Thymus (tissue), 11 donors: ENCODE results near the gene AGAP3. TPM values are rescaled to one million over a fixed set of nuclear protein-coding genes. Genes with fewer than 3 reads are reported as not detected.

Experiments
- DNase-seq, 9 donors: peaks; one replicate each; pipeline ENCODE4 v3.0.0-alpha.2; 2013; ENCODE audit warnings: low spot score in 9 of 9, low read depth in 6 of 9, missing footprints in 1 of 9
- H3K27ac ChIP-seq, 2 donors: one replicate each; pipeline ENCODE4 v1.5.1; 2013; ENCODE audit warnings: control low read depth in 1 of 2, low read depth in 1 of 2, low read length in 1 of 2, mild to moderate bottlenecking in 1 of 2, moderate library complexity in 1 of 2
- H3K27me3 ChIP-seq, 2 donors: one replicate each; pipeline ENCODE4 v1.5.1; 2013; ENCODE audit warnings: low read length in 1 of 2; ENCODE audit not compliant: control insufficient read depth in 2 of 2, insufficient read depth in 1 of 2
- H3K36me3 ChIP-seq, 2 donors: one replicate each; pipeline ENCODE4 v1.5.1; 2013; ENCODE audit warnings: low read length in 1 of 2, mild to moderate bottlenecking in 1 of 2, moderate library complexity in 1 of 2; ENCODE audit not compliant: control insufficient read depth in 2 of 2, insufficient read depth in 2 of 2
- H3K4me1 ChIP-seq, 2 donors: one replicate each; pipeline ENCODE4 v1.5.1; 2013; ENCODE audit warnings: low read length in 2 of 2; ENCODE audit not compliant: control insufficient read depth in 2 of 2, insufficient read depth in 2 of 2
- H3K4me3 ChIP-seq, 2 donors: one replicate each; pipeline ENCODE4 v1.5.1; 2013; ENCODE audit warnings: low read length in 2 of 2, control low read depth in 1 of 2, mild to moderate bottlenecking in 1 of 2
- H3K9me3 ChIP-seq, 2 donors: one replicate each; pipeline ENCODE4 v1.5.1; 2013; ENCODE audit warnings: low read length in 1 of 2, mild to moderate bottlenecking in 1 of 2; ENCODE audit not compliant: control insufficient read depth in 2 of 2, insufficient read depth in 1 of 2
- WGBS: extraction: QIAGEN DNeasy Blood & Tissue Kit; methylation state at CpG from one replicate; pipeline ENCODE4 v1.1.7; 2013; 5-methylcytosine and 5-hydroxymethylcytosine counted together
- polyA plus RNA-seq: library from polyadenylated mRNA; stranded (reverse); fragments of 200-250 nt; gene quantifications from one replicate; pipeline ENCODE4 v1.2.3, GENCODE V29; 2013
- total RNA-seq: library from RNA; stranded (reverse); fragments of 120-200 nt; gene quantifications from one replicate; pipeline ENCODE4 v1.2.4, GENCODE V29; 2013
- donor health status: healthy.

The AGAP3 gene
- total and polyA plus RNA-seq, 2 donors: 8.2 to 43.2 TPM

DNA sequence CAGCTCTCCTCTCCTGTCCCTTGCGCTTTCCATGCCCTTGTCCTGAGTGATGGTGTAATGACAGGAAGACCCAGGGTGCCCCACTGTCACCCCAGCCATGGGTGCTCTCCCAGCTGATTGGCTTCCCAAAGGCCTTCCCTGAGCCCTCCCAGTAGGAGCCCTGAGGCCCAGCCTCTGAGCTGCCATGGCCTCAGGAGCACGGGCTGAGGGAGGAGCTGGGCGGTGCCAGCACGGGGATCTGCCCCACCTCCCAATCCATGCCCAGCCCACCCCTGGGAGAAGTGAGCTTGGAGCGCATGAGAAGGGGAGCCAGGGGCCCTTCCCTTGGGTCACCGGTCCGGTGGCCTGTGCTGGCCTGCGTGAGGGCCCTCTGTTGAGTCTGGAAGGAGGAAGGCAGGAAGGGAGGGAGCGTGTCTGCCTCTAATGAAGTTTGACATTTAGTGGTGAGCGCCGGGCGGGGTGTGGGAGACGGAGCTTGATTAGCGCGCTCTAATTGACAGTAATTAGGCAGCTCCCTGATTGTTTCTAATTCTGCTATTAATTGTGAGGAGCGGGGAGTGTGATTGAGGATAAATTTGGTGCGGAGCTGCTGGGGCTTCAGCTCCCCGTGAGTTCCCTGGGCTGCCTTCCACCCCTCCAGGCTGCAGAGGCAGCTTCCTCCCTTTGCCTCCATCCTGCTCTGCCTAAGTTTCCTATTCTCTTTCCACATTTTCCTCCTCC, 53.0 kb downstream of the AGAP3 start:
- no peaks in the 10 kb centered on the region for H3K4me1 ChIP-seq
- WGBS: 96% methylated on average over 18 of the region's 18 CpGs
- peaks cover 0 to 2% of the 10 kb centered on the region in 2 donors for H3K27me3 ChIP-seq
- peaks cover 0 to 4% of the 10 kb centered on the region in 2 donors for H3K36me3 ChIP-seq
- no peaks in the 10 kb centered on the region for H3K9me3 ChIP-seq
- DNase-seq: no peak
- H3K27ac ChIP-seq: no peak overlapping the region
- H3K4me3 ChIP-seq: no peak overlapping the region

DNA sequence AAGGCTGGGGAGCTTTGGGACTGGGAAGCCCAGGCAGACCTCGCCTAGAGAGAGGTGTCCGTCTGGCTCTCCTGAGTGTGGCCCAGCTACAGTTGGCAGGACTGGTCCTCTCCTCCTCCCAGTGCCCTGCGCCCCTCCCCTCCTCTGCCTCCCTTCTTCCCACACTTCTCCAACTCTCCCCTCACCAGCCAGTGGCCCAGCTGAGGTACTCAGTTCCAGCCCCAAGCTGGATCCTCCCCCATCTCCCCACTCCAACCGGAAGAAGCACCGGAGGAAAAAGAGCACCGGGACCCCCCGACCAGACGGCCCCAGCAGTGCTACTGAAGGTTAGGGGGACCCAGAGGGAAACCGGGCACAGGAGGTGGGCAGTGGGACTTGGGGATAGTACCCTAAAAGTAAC, 53.5 kb downstream of the AGAP3 start:
- Histone ChIP-seq H3K27ac (no peak overlapping the region), H3K36me3 (peaks cover 0 to 4% of the 10 kb centered on the region in 2 donors), H3K4me3 (no peak overlapping the region), H3K4me1 (no peaks in the 10 kb centered on the region), H3K27me3 (peaks cover 0 to 2% of the 10 kb centered on the region in 2 donors), H3K9me3 (no peaks in the 10 kb centered on the region)
- no peak for DNase-seq
- WGBS: 96% methylated on average over 9 of the region's 9 CpGs

- no peaks in the 10 kb centered on the region for H3K9me3 ChIP-seq
- H3K4me1 ChIP-seq: no peaks in the 10 kb centered on the region
- WGBS: 98% methylated on average over 7 of the region's 7 CpGs
- DNase-seq: no peak
- H3K27ac ChIP-seq: no peak overlapping the region
- peaks cover 0 to 4% of the 10 kb centered on the region in 2 donors for H3K36me3 ChIP-seq
- no peak overlapping the region for H3K4me3 ChIP-seq
- no peaks in the 10 kb centered on the region for H3K27me3 ChIP-seq
Observed at GRCh38 chr7:151140826-151141225, 54.6 kb downstream of the AGAP3 start.

- Histone ChIP-seq H3K27ac (no peak overlapping the region), H3K36me3 (peaks cover 0 to 4% of the 10 kb centered on the region in 2 donors), H3K9me3 (no peaks in the 10 kb centered on the region), H3K4me1 (no peaks in the 10 kb centered on the region), H3K27me3 (no peaks in the 10 kb centered on the region), H3K4me3 (no peak overlapping the region)
- DNase-seq: no peak
- WGBS: 99% methylated on average over 9 of the region's 9 CpGs
Observed at GRCh38 chr7:151141311-151141854, 55.1 kb downstream of the AGAP3 start.

GRCh38 chr7:151141855-151142685, 55.8 kb downstream of the AGAP3 start:
- Histone ChIP-seq H3K27me3 (peaks cover 0 to under 1% of the 10 kb centered on the region in 2 donors), H3K36me3 (peaks cover 0 to 4% of the 10 kb centered on the region in 2 donors), H3K4me1 (no peaks in the 10 kb centered on the region), H3K27ac (no peak overlapping the region), H3K9me3 (no peaks in the 10 kb centered on the region), H3K4me3 (no peak overlapping the region)
- 98% methylated on average over 31 of the region's 31 CpGs for WGBS
- no peak for DNase-seq

DNA sequence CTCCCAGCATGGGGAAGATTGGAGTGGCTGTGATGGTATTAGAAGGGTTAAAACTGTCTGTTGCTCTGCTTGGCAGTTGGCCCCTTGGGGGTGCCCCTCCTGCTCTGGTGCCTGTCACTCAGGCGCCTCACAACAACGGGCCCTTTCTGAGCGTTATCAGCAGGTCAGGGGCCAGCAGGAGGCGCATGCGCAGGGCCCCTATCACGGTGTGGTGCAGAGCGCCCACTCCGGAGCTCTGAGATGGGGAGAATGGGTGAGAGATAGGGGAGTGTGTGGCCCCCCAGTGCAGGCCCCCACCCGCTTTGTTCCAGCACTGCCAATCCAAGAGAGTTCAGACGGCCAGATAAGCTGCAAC, 56.4 kb downstream of the AGAP3 start:
- Histone ChIP-seq H3K9me3 (no peaks in the 10 kb centered on the region), H3K4me3 (no peak overlapping the region), H3K27me3 (peaks cover 0 to 3% of the 10 kb centered on the region in 2 donors), H3K27ac (no peak overlapping the region), H3K4me1 (no peaks in the 10 kb centered on the region), H3K36me3 (peaks cover 0 to 4% of the 10 kb centered on the region in 2 donors)
- DNase-seq: no peak
- 88% methylated on average over 10 of the region's 10 CpGs for WGBS

DNA sequence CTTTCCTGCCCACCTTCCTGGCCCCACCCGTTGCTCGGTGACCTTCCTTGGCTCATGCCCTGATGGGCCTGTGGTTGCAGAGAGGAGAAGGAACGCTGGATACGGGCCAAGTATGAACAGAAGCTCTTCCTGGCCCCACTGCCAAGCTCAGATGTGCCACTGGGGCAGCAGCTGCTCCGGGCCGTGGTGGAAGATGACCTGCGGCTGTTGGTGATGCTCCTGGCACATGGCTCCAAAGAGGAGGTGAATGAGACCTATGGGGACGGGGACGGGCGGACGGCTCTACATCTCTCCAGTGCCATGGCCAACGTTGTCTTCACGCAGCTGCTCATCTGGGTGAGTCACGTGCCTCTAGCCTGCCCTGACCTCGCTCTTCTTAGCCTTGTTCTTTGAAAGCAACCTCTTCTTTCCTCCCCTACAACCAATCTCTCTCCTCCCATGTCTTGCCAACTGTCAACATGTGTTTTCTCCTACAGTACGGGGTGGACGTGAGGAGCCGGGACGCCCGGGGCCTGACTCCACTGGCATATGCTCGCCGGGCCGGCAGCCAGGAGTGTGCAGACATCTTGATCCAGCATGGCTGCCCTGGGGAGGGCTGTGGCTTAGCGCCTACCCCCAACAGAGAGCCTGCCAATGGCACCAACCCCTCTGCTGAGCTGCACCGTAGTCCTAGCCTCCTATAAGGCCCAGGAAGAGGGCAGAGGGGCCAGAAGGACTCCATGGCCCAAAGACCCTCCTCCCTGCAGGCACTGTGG, 57.2 kb downstream of the AGAP3 start:
- WGBS: 93% methylated on average over 25 of the region's 25 CpGs

DNA sequence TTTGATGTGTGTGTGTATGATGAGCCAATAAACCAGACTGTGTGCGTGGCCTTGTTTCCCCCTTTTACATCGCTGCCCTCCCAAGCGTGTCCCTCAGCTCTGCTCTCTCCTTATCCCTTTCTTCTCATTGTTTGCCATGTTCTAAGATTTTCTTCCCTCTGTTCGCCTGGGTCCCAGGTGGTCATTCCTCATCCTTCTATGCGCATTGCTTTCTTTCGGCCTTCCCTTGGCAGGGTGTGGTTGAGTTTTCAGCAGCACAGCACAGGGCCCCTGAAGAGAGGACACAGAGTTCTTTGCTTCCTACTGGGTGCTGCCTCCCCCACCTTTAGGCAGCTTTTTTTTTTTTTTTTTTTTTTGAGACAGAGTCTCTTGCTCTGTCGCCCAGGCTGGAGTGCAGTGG, 58.1 kb downstream of the AGAP3 start:
- Histone ChIP-seq H3K36me3 (peaks cover 0 to 4% of the 10 kb centered on the region in 2 donors), H3K27me3 (peaks cover 2 to 18% of the 10 kb centered on the region in 2 donors), H3K4me3 (no peak overlapping the region), H3K4me1 (no peaks in the 10 kb centered on the region), H3K27ac (no peak overlapping the region), H3K9me3 (no peaks in the 10 kb centered on the region)
- 97% methylated on average over 7 of the region's 7 CpGs for WGBS
- DNase-seq: no peak

More for the DNA sequence above, 57.2 kb downstream of the AGAP3 start:
- no peak for DNase-seq
- Histone ChIP-seq H3K36me3 (peaks cover 0 to 4% of the 10 kb centered on the region in 2 donors), H3K27ac (no peak overlapping the region), H3K27me3 (peaks cover 2 to 9% of the 10 kb centered on the region in 2 donors), H3K9me3 (no peaks in the 10 kb centered on the region), H3K4me3 (no peak overlapping the region), H3K4me1 (no peaks in the 10 kb centered on the region)
